CD4-positive, alpha-beta T cell treated with Interleukin-6 for 4 hours (primary cell): Measurements from ENCODE around the gene CPN2.
A peak's percentile ranks its signal among the peaks of the same experiment; 100 is the strongest.

Experiments
- DNase-seq: peaks from one replicate; pipeline ENCODE4 v3.0.0-alpha.2; 2020; ENCODE audit warnings: mixed read lengths

Gene CPN2

DNA sequence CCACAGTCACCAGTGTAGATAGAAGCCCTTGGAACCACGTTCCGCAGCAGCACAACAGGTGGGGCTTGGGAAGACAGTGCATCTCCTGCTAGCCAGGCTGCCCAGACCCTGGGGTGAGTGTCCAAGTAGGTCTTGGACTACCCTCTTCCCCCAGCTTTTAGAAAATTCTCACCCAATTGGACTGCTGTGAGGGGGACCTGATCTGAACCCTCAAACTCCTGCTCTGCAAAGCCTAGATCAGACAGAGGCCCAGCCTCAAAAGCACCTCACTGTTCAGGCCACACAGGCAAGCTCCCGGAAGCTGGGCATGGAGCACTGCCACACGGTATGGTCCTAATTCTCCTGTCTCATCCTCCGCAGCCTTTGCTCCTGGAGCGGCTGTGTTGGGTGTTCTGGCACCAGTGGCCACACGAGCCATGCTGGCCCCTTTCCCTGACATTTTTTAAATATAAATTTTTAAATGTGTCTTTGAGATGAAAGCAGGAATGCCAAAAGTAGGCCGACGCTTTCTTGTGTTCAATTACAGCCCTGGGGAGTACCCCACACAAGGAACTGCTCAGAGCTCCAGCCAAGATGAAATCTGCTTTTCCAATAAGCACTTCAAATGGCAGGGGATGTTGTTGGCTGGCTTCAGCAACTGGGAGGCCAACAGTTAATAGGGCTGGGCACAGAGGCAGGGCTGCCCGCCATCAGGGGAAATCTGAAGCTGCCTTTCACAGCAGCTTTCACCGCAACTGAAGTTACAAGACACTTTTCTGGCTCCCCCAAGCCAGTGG is 40.9 kb downstream of the CPN2 start:
- no peak for DNase-seq

DNA sequence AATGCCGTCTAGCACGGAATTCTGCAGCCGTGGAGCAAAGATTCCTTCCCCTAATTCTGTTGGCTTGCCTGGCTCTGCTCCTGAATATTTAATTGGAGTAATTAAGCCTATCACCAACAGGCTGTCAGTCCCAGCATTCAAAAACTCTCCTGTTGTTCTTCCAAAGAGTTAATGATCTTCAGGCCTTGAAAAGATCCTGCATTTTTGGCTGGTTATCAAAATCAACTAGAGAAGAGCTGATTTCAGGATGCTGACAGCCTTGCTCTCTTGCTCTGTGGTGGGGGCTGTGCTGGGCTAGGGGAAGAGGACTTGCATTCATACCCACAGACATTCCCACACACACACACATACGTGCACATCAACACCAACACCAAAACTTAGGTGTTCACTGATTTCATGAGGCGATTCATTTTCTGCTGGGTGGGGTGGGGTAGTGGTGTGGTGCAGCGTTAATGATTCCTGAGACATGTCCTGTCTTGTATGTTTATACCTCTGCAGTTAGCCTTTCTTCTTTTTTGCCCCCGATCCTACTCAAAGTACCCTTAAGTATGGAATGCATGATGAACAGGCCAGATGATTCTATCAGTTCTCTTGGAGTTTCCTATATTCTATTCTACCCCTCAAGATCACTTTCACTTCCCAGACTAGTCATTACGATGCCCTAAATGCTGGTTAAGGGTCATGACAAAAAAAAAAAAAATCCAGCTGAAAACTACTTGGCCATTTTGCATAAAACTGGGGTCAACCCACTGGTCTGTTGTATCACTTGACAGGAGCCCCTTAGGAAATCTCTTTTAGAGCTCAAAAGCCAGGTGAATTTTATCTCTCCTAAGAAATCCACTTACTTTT is 42.3 kb downstream of the CPN2 start:
- no peak for DNase-seq

DNA sequence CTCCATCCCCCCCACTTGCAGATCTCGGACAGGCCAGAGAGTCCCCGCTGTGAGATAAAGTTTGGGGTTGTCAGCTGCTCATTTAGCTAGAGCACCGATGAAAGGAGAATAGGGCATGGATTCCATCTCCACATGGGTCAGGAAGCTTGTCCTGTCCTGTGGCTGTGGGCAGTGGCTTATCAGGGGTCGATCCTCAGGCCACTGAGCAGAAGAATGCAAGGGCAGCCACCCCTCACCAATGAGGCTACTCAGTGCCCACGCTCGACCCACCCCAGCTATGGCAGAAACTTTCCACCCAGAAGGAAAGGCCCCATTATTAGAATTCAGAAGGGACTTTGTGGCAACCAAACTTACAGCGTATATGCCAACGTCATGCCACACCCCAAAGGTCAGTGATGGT is 43.3 kb downstream of the CPN2 start:
- DNase-seq: no peak

DNA sequence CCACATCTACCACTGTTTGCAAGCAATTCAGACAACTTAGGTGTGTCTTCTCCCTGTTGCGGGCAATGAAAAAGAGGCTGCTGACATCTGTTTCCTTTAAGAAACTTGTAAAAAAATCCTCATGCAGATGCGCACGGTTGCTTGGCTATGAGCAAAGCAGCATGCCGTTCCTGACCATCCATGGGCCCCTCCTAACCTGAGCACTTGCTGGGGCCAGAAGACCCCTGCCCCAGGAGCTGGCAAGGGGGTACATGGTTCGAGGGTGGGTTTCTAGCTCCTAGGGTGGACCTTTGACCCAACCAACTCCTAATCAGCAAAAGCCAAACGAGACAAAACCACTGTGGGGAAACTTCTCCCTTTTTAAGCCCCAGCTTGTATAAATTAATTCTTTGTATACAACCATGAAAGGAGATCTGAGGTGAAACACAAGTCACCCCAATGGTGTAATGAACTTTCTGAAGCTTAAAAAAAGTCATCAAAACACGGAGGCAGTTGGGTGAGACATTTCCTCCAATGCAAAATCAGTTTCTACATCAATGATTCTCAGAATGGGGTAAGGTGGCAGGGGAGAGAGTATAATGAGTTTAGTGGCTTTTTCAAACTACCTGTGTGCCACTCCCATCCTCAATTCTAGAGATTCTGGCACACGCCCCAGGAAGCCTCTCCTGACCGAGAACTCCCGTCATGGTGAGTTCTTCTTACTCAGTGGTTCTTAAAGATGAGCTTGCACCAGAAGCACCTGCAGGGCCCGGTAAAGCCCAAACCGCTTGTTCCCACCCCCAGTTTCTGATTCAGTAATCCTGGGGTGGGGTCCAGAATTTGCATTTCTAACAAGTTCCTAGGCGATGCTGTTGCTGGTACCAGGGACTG is 44.1 kb downstream of the CPN2 start:
- peak; percentile 28 for DNase-seq

DNA sequence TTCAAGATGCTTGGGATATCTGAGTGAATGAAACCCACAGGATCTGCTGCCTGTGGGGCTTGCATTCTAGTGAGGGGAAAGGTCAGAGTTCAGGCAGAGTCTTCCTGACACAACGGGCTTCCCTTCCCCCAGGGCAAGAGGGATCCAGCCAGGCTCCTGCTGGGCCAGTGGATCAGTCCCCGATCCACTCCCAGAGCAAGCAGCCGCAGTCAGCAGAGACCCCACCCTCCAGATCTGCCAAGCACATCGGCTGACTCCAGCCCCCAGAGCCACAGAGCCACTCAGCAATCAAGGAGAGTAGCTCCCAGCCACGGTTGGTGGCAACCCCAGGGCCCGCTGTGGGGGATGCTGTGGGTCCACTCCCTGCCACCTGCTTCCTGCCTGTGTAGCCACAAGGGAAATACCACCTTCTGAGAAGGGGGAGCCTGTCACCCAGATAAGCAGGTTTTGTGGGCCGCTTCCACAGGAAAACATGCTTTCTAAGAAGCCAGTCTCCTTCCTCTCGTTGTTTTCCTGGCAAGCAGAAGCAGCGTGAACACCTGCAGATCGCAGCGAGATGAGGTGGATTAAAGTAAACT is 44.9 kb downstream of the CPN2 start:
- peak; percentile 58 for DNase-seq

DNA sequence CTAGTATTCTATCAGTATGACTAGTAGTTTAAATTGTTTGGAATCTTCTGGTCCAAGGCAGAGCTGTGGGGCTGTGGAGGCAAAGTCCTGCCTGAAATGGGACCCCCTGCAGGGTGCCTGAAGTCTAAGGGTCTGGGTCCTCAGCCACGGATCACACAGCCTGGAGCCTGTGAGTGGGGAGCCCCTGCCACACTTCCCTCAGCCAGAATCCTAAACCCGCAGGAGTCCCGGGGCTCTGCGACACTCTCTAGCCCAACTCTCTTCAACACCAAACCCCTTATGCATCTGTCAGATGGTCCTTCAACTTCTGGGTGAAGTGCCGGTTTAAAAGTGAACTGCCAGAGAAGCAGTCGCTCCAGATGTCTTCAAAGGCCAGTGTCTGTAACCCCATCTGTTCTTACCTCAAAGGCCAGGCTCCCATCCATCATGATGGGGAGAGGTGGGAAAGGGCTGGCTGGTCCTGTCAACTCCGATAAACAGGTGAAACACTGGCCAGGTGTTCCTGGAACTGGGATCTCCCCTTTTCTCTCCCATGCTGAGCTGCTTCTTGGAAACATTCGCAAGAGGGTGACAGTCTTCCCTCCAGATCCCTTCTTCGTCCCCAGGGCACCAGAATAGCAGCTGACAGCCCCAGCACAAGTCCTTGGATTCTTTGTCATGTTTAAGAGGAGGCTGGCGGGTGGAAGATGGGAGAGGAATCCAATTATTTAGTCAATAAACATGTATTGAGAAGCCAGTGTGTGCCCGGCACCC is 45.6 kb downstream of the CPN2 start:
- DNase-seq: no peak

DNA sequence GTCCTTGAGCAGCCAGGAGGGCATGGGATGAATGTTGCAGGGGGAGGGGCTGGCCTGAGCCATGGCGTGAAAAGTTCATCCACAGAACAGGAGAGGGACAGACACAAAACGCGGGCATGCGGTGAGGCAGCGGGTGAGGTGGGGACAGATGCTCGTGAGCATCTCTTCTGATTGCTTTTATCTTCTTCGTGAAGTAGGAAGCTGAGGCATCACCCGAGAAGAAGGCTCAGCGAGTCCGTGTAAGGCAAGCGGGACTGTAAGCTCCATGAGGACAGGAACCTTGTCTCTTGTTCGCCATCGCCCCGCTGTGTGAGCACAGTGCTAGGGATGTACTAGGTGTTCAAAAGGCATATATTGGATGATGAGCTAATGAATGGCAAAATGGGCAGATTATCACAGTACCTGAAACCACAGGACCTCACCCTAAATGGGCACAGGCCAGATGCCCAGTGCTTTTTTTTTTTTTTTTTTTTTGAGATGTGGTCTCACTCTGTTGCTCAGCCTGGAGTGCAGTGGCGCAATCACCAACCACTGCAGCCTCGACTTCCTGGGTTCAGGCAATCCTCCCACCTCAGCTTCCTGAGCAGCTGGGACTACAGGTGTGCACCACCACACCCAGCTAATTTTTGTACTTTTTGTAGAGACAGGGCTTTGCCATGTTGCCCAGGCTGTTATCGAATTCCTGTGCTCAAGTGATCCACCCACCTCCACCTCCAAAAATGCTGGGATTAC is 46.8 kb downstream of the CPN2 start:
- no peak for DNase-seq

DNA sequence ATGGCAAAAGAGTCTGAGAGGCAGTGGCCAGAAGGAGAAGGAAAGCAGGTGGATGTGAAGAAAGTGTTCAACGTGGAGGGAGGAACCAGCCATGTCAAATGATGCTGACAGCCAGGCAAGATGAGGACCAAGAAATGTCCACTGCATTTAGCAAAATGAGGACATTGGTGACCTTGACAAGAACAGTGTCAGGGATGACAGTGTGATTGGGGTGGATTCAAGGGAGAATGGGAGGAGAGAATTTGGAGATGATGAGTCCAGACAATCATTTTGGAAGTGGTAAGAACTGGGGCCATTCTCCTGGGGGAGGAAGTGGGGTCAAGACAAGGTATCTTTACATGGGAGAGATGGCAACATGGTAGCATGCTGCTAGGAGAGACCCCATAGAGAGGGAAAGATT is 47.4 kb downstream of the CPN2 start:
- no peak for DNase-seq

DNA sequence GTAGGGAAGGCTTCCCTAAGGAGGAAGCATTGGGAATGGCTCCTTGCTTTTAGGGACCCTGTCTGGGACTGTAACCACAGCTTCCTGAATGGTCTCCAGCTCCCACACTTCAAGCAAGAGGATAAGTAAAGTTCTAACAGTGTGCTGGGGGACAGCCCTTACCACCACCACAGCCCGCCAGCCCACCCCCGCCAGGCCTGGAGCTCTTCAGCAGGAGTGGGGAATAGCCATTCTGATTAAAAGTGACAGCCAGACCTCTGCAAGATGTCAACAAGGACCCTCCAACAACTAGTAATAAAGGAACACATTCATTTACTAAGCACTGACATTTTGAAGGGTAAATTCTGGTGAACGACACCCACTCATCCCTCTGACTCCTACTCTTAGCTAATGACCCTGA is 49.4 kb downstream of the CPN2 start:
- no peak for DNase-seq

DNA sequence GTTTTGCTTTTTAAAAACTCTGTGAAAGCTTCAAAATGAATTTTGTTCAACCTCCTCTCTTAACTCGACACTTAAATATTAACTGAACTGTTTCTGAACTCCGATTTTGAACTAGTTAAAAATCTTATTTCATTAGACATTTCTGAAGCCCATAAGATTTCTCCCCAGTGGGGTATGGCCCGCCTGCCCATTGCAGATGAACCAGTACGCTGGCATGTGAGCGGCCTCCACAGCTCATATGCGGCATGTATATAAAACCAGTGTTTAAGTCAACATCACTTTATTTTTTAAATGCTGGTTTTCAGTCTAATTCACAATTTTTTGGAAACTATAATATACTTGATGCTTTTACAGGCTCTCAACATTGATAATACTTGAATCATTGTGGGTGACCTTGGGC is 50.2 kb downstream of the CPN2 start:
- no peak for DNase-seq

DNA sequence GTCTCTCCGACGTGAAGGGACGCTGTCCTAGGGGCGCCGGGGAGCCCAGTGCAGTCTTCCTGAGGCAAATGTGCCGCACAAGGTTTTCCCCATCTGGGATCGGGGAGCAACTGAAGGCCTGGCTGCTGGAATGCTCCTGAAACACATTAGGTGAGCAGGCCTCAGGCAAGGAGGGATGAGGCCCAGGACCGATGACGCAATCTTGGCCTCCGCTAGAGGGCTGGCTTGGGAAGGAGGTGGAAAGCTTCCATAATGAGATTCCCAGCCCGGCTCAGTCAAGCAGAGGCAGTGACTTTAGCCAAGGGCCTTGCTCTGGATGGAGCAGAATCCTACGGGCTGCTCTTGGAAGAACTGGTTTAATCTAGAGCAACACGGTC is 50.8 kb downstream of the CPN2 start:
- DNase-seq: no peak

DNA sequence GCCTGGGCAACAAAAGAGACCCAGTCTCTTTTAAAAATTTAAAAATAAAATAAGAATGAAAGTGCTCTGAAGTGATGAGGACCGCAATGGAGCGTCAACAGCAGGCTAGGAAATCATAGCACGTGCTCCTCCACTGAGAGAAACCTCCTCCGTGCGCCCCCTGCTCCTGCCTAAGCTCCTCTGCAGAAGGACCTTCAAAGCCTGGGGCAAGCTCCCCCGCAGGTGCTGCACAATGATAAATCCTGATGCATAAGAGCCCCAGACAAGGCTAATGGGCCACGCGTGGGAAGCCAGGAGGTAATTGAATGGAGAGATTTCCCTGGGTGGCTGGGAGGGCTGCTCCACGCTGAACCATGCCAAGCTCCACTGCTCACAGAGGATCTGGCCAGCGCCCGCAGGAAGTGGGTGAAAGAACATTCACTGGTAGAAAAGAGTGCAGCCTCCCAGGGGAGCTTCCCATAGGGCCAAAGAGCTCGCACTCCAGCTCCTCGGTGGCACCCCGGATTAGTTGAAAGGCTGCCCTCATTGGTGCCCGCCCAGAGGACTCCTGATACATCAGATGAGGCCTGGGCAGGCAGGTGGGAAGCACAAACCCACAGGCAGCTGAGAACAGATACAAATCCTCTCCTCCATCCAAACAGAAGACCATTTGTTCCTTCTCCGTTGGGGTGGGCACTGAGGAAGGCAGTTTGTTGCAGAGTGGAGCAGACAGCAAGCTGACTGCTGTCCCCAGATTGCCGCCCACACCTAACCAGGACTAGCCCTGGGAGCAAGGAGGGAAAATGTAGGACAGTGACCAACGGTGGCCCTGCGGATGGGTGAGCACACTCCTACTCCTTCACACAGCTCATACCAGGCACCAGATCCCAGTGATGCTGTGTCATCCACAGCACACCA is 52.5 kb downstream of the CPN2 start:
- no peak for DNase-seq

DNA sequence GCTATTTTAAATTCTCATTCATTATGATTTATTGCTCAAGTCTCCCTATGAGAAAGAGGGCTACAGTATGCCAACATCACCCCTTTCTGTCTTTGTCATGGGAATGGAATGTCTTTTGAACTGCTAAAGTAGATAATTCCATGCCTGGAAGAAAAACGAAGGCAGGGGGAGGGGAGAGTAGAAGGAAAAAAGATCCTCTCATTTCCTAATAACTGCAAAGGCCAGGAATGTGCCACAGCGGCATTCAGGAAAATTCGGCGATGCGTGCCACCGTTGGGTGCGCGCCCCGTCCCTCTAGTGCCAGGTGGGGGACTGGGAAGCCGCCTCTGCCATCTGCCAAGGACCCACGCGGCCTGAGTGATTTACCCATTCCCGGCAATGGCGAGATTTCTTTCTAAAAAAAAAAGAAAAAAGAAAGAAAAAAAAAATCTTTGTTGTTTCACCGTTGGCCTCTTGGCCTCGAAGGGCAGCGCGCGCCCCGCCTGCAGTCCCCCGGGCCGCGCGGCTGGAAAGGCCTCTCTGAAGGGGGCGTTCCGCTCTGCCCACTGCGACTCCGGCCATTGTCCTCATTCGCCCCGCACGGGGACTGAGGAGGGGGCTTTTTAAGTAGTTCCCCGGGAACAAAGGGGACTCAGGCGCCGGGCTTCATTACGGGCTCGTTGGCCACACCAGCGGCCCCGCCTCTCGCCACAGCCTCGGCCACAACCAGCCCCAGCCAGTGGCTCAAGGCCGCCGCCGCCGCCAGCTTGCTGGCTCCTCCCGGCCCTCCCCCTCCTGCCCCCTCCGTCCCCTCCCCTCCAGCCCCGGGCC is 54.5 kb downstream of the CPN2 start:
- no peak for DNase-seq

DNA sequence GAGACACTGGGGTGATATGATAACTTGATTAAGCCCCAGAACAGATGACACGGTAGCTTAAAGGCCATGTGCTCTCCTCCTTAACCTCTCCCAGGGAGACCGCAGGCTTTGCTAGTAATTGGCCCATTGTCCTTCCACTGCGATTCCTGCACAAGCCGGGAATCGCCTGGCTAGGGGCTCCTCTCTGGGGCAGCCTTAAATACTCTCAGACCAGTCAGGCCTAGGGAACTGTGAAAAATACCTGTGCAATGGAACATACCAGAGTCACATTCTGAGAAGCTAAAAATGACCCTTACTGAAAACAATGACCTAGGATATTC is 56.3 kb downstream of the CPN2 start:
- no peak for DNase-seq

DNA sequence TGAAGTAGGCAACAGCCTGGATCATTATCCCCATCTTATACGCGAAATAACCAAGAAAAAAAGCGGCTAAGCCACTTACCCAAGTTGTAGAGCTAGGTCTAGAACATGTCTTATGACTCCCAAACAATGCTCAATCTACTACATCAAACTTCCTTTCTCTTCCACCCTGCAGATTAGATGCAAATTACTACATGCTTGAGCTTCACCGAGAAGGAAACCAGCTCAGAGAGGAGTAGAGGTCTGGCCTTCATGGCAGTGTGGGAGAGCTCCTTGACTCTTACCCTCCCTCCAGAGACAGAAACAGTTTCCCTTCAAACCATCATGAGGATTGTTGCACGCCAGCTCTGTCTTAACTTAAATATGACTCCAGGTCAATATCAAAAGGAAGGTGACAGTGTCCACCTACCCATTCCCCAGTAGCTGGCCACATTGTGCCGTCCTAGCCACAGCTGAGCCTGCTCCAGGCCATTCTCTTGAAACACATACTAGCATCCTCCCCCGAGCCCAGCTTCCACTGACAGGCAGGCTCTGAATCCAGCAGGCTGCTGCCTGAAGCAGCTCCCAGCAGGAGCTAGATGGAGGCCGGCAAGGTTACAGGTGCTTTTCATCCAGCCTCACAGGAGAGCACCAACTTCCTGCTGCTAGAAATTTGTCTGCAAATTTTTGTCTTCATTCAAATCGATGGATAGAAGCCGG is 56.8 kb downstream of the CPN2 start:
- DNase-seq: no peak

DNA sequence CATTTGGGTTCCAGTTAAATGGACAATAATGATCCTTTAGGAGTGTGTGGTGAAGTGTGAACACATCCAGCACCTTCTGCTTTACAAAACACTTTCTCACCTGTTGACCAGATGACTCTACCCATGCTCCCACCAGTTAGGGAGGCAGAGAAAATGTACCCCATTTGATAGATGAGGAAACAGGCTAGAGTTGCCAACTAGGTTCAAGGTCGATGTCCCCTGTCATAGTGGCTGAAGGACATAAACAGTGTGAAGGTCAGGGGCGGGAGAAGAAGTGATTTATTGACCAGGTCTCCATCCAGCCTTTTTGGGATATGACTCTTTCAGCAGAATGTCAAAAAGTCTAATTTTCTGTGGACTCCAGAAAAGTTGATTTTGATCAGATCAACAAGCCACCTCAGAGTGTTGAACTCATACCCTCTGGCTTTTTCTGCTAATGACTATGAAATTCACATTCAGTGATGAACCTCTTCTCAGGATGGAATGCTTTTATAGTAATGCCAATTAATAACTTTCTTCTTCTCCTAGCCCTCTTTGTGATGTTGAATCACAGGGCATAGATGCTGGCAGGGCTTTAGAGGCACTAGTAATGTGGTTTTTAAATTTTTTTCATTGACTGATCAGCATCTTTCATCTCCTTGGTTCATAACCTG is 57.5 kb downstream of the CPN2 start:
- no peak for DNase-seq

DNA sequence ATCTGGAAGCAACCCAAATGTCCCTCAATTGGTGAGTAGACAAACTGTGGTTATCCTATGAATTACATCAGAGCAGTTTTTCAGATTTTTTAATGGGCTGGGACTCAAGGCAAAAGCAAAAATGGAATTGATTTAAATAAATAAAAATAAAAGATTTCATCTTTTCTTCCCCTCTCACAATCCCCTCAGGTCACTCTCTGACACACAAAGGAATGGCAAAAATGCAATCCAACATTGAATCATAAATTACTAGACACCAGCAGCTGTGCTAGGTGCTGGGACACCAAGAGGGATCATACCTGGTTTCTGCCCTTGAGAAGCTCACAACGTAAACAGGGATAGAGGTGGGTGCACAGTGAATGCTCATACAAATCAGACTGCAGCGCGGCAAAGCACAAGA is 58.8 kb downstream of the CPN2 start:
- DNase-seq: no peak
